GM21737 (cell line): Measurements from ENCODE around the gene NAIP.
"Not testable (repeated sequence)": the region's sequence is repeated elsewhere in the genome, so short reads cannot be mapped to it uniquely, and the experiment has no call there.

Experiments used
- ATAC-seq: cut with Tn5 transposase; IDR thresholded peaks from one replicate; pipeline ENCODE4 v1.9.1; 2021; ENCODE audit warnings: mild to moderate bottlenecking, moderate library complexity; ENCODE audit not compliant: unreplicated experiment

Gene NAIP

GRCh38 chr5:71025289-71025953, at the start of gene NAIP:
Gene NAIP, minus strand, starts transcription at chr5:71025339. Its CDS starts 12,424 bp downstream, at chr5:71012915.
- ATAC-seq = not testable (repeated sequence)

GRCh38 chr5:71067262-71067928, 42.3 kb upstream of the NAIP start, which contains the start of gene GTF2H2:
Gene GTF2H2, minus strand, starts transcription at chr5:71067676. Its CDS starts 4,913 bp downstream, at chr5:71062763.
- peak; percentile 96 for ATAC-seq

- ATAC-seq = not testable (repeated sequence)
Observed at GRCh38 chr5:71061322-71061721, 36.2 kb upstream of the NAIP start.

- ATAC-seq = not testable (repeated sequence)
Observed at GRCh38 chr5:71059426-71059825, 34.3 kb upstream of the NAIP start.

- ATAC-seq = not testable (repeated sequence)
Observed at GRCh38 chr5:71044808-71045207, 19.7 kb upstream of the NAIP start.

GRCh38 chr5:71044128-71044527, 19.0 kb upstream of the NAIP start:
- ATAC-seq = not testable (repeated sequence)

GRCh38 chr5:71031046-71031776, 6.1 kb upstream of the NAIP start:
- not testable (repeated sequence) for ATAC-seq

- not testable (repeated sequence) for ATAC-seq
Observed at GRCh38 chr5:71020643-71021042, 4.5 kb downstream of the NAIP start.

GRCh38 chr5:71018376-71019005, 6.6 kb downstream of the NAIP start:
- not testable (repeated sequence) for ATAC-seq

- ATAC-seq = no peak
Observed at GRCh38 chr5:71014176-71014575, 11.0 kb downstream of the NAIP start.

- no peak for ATAC-seq
Observed at GRCh38 chr5:71013575-71013974, 11.6 kb downstream of the NAIP start.

- ATAC-seq = no peak
Observed at GRCh38 chr5:71011194-71011792, 13.8 kb downstream of the NAIP start.

- not testable (repeated sequence) for ATAC-seq
Observed at GRCh38 chr5:71006983-71007382, 18.2 kb downstream of the NAIP start.

- not testable (repeated sequence) for ATAC-seq
Observed at GRCh38 chr5:70984882-70985281, 40.3 kb downstream of the NAIP start.

- ATAC-seq = not testable (repeated sequence)
Observed at GRCh38 chr5:70967220-70967619, 57.9 kb downstream of the NAIP start.

GRCh38 chr5:70964531-70964930, 60.6 kb downstream of the NAIP start:
- ATAC-seq = not testable (repeated sequence)

- ATAC-seq = not testable (repeated sequence)
Observed at GRCh38 chr5:70953068-70953467, 72.1 kb downstream of the NAIP start.

GRCh38 chr5:70932560-70932959, 92.6 kb downstream of the NAIP start:
- ATAC-seq = not testable (repeated sequence)

- ATAC-seq = not testable (repeated sequence)
Observed at GRCh38 chr5:70931709-70932368, 93.3 kb downstream of the NAIP start.

- not testable (repeated sequence) for ATAC-seq
Observed at GRCh38 chr5:70925211-70925562, 100.0 kb downstream of the NAIP start.
